ENCODE measurements around the gene ZNF804A.

The ZNF804A gene

GRCh38 chr2:184611361-184612085, 13.2 kb downstream of the ZNF804A start:
- Histone ChIP-seq H3K9me3 (ENCODE audit: severe bottlenecking) (no peaks in the 10 kb centered on the region), H3K27ac (no peak overlapping the region), H3K36me3 (no peaks in the 10 kb centered on the region), H3K4me3 (ENCODE audit: low read depth, low read length) (no peak overlapping the region), H3K27me3 (ENCODE audit: insufficient read depth, low read depth, severe bottlenecking) (no peaks in the 10 kb centered on the region)
- TF ChIP-seq CTCF (IDR thresholded peaks at IDR 0.05; ENCODE audit: low read depth, low read length) = no peak
- no peak for DNase-seq

- no peak overlapping the region for H3K27ac ChIP-seq
- H3K27me3 ChIP-seq (ENCODE audit: insufficient read depth, low read depth, severe bottlenecking) = no peaks in the 10 kb centered on the region
- no peak for DNase-seq
- H3K36me3 ChIP-seq = no peaks in the 10 kb centered on the region
- no peak overlapping the region for H3K4me3 ChIP-seq (ENCODE audit: low read depth, low read length)
- H3K9me3 ChIP-seq (ENCODE audit: severe bottlenecking) = no peaks in the 10 kb centered on the region
- TF ChIP-seq CTCF (IDR thresholded peaks at IDR 0.05; ENCODE audit: low read depth, low read length) = no peak
Observed at GRCh38 chr2:184620367-184620766, 22.0 kb downstream of the ZNF804A start.

- H3K4me3 ChIP-seq (ENCODE audit: low read depth, low read length) = no peak overlapping the region
- TF ChIP-seq CTCF (IDR thresholded peaks at IDR 0.05; ENCODE audit: low read depth, low read length) = no peak
- H3K36me3 ChIP-seq = no peaks in the 10 kb centered on the region
Observed at GRCh38 chr2:184624311-184624710, 26.0 kb downstream of the ZNF804A start.

GRCh38 chr2:184628051-184628450, 29.7 kb downstream of the ZNF804A start:
- Histone ChIP-seq H3K9me3 (ENCODE audit: severe bottlenecking) (no peaks in the 10 kb centered on the region), H3K27me3 (ENCODE audit: insufficient read depth, low read depth, severe bottlenecking) (no peaks in the 10 kb centered on the region), H3K4me3 (ENCODE audit: low read depth, low read length) (no peak overlapping the region), H3K36me3 (no peaks in the 10 kb centered on the region), H3K27ac (no peak overlapping the region)
- TF ChIP-seq CTCF (IDR thresholded peaks at IDR 0.05; ENCODE audit: low read depth, low read length) = no peak
- DNase-seq = no peak

More at GRCh38 chr2:184624311-184624710, 26.0 kb downstream of the ZNF804A start:
- DNase-seq = no peak
- Histone ChIP-seq H3K27ac (no peak overlapping the region), H3K9me3 (ENCODE audit: severe bottlenecking) (no peaks in the 10 kb centered on the region), H3K27me3 (ENCODE audit: insufficient read depth, low read depth, severe bottlenecking) (no peaks in the 10 kb centered on the region)

- TF ChIP-seq CTCF (IDR thresholded peaks at IDR 0.05; ENCODE audit: low read depth, low read length) = no peak
- no peak for DNase-seq
- Histone ChIP-seq H3K27ac (no peak overlapping the region), H3K27me3 (ENCODE audit: insufficient read depth, low read depth, severe bottlenecking) (no peaks in the 10 kb centered on the region), H3K9me3 (ENCODE audit: severe bottlenecking) (no peaks in the 10 kb centered on the region), H3K36me3 (no peaks in the 10 kb centered on the region), H3K4me3 (ENCODE audit: low read depth, low read length) (no peak overlapping the region)
Observed at GRCh38 chr2:184633726-184634125, 35.4 kb downstream of the ZNF804A start.

GRCh38 chr2:184637781-184638180, 39.5 kb downstream of the ZNF804A start:
- H3K36me3 ChIP-seq = no peaks in the 10 kb centered on the region
- TF ChIP-seq CTCF (IDR thresholded peaks at IDR 0.05; ENCODE audit: low read depth, low read length) = no peak
- no peaks in the 10 kb centered on the region for H3K27me3 ChIP-seq (ENCODE audit: insufficient read depth, low read depth, severe bottlenecking)
- no peak overlapping the region for H3K27ac ChIP-seq
- no peaks in the 10 kb centered on the region for H3K9me3 ChIP-seq (ENCODE audit: severe bottlenecking)
- H3K4me3 ChIP-seq (ENCODE audit: low read depth, low read length) = no peak overlapping the region
- DNase-seq = no peak
